GM12878 (cell line): ENCODE data around the gene AXIN1. TPM values are rescaled to one million over a fixed set of nuclear protein-coding genes. Genes with fewer than 3 reads are reported as not detected.

Experiments used
- BHLHE40 ChIP-seq, 2 experiments: fragments of 450-650 bp in 1 of 2; IDR thresholded peaks; 2 replicates each; pipeline ENCODE4 v1.6.1; 2011 to 2017; ENCODE audit warnings: low read depth in 2 of 2, borderline replicate concordance in 1 of 2, improper control_type of control experiment in 1 of 2, low read length in 1 of 2, mild to moderate bottlenecking in 1 of 2
- BRCA1 ChIP-seq: IDR thresholded peaks from 2 replicates; pipeline ENCODE4 v1.6.1; 2011; ENCODE audit warnings: low read depth, low read length, improper control_type of control experiment
- CHD4 ChIP-seq: fragments of 200-600 bp; sonication (generic); IDR thresholded peaks from 2 replicates; pipeline ENCODE4 v1.6.1; 2016; ENCODE audit warnings: mild to moderate bottlenecking
- CREB1 ChIP-seq: IDR thresholded peaks from 2 replicates; pipeline ENCODE4 v1.6.1; 2012; ENCODE audit warnings: low read depth, mild to moderate bottlenecking, inconsistent platforms
- IKZF2 ChIP-seq, 2 experiments: fragments of 450-650 bp; IDR thresholded peaks; 2 replicates each; pipeline ENCODE4 v1.6.1; 2017; ENCODE audit warnings: mild to moderate bottlenecking in 2 of 2, moderate library complexity in 2 of 2
- NBN ChIP-seq: fragments of 450-650 bp; IDR thresholded peaks from 2 replicates; pipeline ENCODE4 v1.6.1; 2016
- NFIC ChIP-seq: IDR thresholded peaks from 2 replicates; pipeline ENCODE4 v1.6.1; 2012; ENCODE audit warnings: low read depth, mild to moderate bottlenecking, inconsistent platforms, low read length, moderate library complexity
- NR2C2 ChIP-seq: IDR thresholded peaks from 2 replicates; pipeline ENCODE4 v1.6.1; 2011; ENCODE audit warnings: borderline replicate concordance, low read depth; ENCODE audit not compliant: control insufficient read depth, insufficient read length
- PAX5 ChIP-seq: IDR thresholded peaks from 2 replicates; pipeline ENCODE4 v1.6.1; 2011; ENCODE audit warnings: low read depth, low read length, borderline replicate concordance
- POLR2A ChIP-seq: IDR thresholded peaks from 2 replicates; pipeline ENCODE4 v1.6.1; 2011; ENCODE audit warnings: low read depth, mild to moderate bottlenecking, low read length
- POLR2AphosphoS2 ChIP-seq: IDR thresholded peaks from 2 replicates; pipeline ENCODE4 v1.6.1; 2011; ENCODE audit warnings: low read depth, mild to moderate bottlenecking, low read length, improper control_type of control experiment, moderate library complexity
- POLR2AphosphoS5 ChIP-seq: IDR thresholded peaks from 2 replicates; pipeline ENCODE4 v1.6.1; 2011; ENCODE audit warnings: mild to moderate bottlenecking, low read length, inconsistent platforms
- RBBP5 ChIP-seq: fragments of 200-600 bp; sonication (generic); conservative IDR thresholded peaks from 2 replicates; pipeline ENCODE4 v1.6.1; 2016
- SIN3A ChIP-seq: IDR thresholded peaks from 2 replicates; pipeline ENCODE4 v1.6.1; 2012; ENCODE audit warnings: low read depth, low read length, improper control_type of control experiment
- SIX5 ChIP-seq: IDR thresholded peaks from 2 replicates; pipeline ENCODE4 v1.6.1; 2011; ENCODE audit warnings: mild to moderate bottlenecking, low read depth, low read length, moderate library complexity; ENCODE audit not compliant: severe bottlenecking
- SRF ChIP-seq, 2 experiments: IDR thresholded peaks; 2 replicates each; pipeline ENCODE4 v1.6.1; 2011; ENCODE audit warnings: low read depth in 2 of 2, low read length in 2 of 2, mild to moderate bottlenecking in 1 of 2, moderate library complexity in 1 of 2
- TCF7 ChIP-seq: IDR thresholded peaks from 2 replicates; pipeline ENCODE4 v1.6.1; 2014; ENCODE audit warnings: antibody characterized with exemption, borderline replicate concordance
- YBX1 ChIP-seq: fragments of 450-650 bp; IDR thresholded peaks from 2 replicates; pipeline ENCODE4 v1.6.1; 2016; ENCODE audit warnings: antibody characterized with exemption
- ZNF217 ChIP-seq: fragments of 450-650 bp; IDR thresholded peaks from 2 replicates; pipeline ENCODE4 v1.6.1; 2017; ENCODE audit warnings: antibody characterized with exemption, mild to moderate bottlenecking
- ZNF384 ChIP-seq: IDR thresholded peaks from 2 replicates; pipeline ENCODE4 v1.6.1; 2012; ENCODE audit warnings: low read depth, mild to moderate bottlenecking, low read length, improper control_type of control experiment, borderline replicate concordance
- polyA plus RNA-seq, 11 experiments: library from polyadenylated mRNA; depleted of rRNA in 4 of 11; unstranded in 6 of 11; stranded (reverse) in 5 of 11; fragments of >200 nt; fragmentation: Nextera tagmentation in 4 of 11; fragmentation: Illumina TruSeq in 1 of 11; extraction: Ambion mirVana in 4 of 11; extraction: Trizol in 1 of 11; gene quantifications; 1 replicate in 1 of 11; 2 replicates in 10 of 11; pipeline versions ENCODE4 v1.2.1 to v1.2.3, GENCODE V29; 2011 to 2016; ENCODE audit warnings: inconsistent platforms in 2 of 11, missing spikeins in 2 of 11, low read depth in 1 of 11
- total RNA-seq, 4 experiments: library from RNA; depleted of rRNA in 3 of 4; stranded (reverse); fragments of >200 nt in 3 of 4; fragmentation: Illumina TruSeq in 1 of 4; extraction: Trizol in 1 of 4; gene quantifications; 2 replicates each; pipeline versions ENCODE4 v1.2.1 to v1.2.3, GENCODE V29; 2013 to 2021
- TF ChIP-seq, protein P1 (sequence below): fragments of 450-650 bp; IDR thresholded peaks from 2 replicates; pipeline ENCODE4 v1.6.1; 2017; ENCODE audit warnings: borderline replicate concordance
- TF ChIP-seq, protein P2 (sequence below): IDR thresholded peaks from 2 replicates; pipeline ENCODE4 v1.6.1; 2012; ENCODE audit warnings: low read length, inconsistent platforms
- TF ChIP-seq, protein P3 (sequence below): IDR thresholded peaks from 2 replicates; pipeline ENCODE4 v1.6.1; 2011; ENCODE audit warnings: mild to moderate bottlenecking, low read depth, low read length, moderate library complexity; ENCODE audit not compliant: insufficient replicate concordance
- TF ChIP-seq, protein P4 (sequence below): fragments of 450-650 bp; IDR thresholded peaks from 2 replicates; pipeline ENCODE4 v1.6.1; 2014; ENCODE audit warnings: mild to moderate bottlenecking
- TF ChIP-seq, protein P5 (sequence below): IDR thresholded peaks from 2 replicates; pipeline ENCODE4 v1.6.1; 2011; ENCODE audit warnings: borderline replicate concordance, low read depth, mild to moderate bottlenecking, moderate library complexity, low read length; ENCODE audit not compliant: insufficient read depth, poor library complexity, severe bottlenecking

Gene AXIN1
- total and polyA plus RNA-seq, 10 of the 15 experiments (the other 5 are each of a cell fraction or from before 2014, with no cell fraction given): 0.26 to 27.1 (median 7.7) TPM

DNA sequence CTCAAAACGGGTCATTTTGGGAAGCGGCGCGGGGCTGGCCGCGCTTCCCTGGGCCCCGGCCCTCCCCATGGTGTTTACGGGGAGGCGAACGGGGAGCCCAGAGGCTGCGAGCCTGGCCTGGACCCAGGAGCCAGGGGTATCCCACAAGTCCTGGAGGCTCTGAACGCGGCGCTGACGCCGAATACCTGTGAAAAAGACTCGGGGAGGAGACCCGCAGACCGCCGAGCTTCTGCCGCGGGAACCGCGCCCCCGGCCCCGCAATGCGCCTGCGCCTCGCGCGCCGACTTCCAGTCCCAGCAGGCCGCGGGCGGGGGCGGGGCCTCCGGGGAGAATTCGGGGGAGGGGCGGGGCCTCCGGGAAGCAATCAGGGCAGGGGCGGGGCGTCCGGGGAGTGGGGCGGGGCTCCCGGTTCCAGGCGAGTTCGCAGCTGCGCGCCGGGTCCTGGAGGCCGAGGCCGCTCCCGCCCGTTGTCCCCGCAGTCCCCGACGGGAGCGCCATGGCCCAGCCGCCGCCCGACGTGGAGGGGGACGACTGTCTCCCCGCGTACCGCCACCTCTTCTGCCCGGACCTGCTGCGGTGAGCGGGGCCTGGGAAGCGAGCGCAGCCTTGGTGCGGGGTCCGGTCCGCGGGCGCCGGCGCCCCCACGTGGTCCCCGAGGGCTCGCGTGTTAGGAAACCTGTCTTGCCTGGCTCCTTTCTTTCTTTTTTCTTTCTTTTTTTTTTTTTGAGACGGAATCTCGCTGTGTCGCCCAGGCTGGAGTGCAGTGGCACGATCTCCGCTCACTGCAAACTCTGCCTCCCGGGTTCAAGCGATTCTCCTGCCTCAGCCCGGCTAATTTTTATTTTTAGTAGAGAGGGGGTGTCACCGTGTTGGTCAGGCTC is 49.2 kb upstream of the AXIN1 start, which contains the start of gene DECR2 (continued):
- no peak for TF ChIP-seq SIN3A
- TF ChIP-seq SRF (IDR thresholded peaks at IDR 0.05; ENCODE audit: low read depth in 2 of 2, low read length in 2 of 2): no peak
- 0 out of 4 replicates have a peak, but pooled peaks of 1 of the 2 experiments have one; percentile 19 for TF ChIP-seq IKZF2 (IDR thresholded peaks at IDR 0.05)
- TF ChIP-seq, protein P1, sequence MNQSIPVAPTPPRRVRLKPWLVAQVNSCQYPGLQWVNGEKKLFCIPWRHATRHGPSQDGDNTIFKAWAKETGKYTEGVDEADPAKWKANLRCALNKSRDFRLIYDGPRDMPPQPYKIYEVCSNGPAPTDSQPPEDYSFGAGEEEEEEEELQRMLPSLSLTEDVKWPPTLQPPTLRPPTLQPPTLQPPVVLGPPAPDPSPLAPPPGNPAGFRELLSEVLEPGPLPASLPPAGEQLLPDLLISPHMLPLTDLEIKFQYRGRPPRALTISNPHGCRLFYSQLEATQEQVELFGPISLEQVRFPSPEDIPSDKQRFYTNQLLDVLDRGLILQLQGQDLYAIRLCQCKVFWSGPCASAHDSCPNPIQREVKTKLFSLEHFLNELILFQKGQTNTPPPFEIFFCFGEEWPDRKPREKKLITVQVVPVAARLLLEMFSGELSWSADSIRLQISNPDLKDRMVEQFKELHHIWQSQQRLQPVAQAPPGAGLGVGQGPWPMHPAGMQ: no peak
- no peak for TF ChIP-seq PAX5
- no peak; the same call in 1 of the 2 replicates for TF ChIP-seq ZNF217
- TF ChIP-seq TCF7: no peak
- TF ChIP-seq YBX1: no peak
- TF ChIP-seq POLR2AphosphoS2: peak; percentile 87
- TF ChIP-seq CHD4: no peak
- TF ChIP-seq NFIC: no peak
- TF ChIP-seq, protein P2, sequence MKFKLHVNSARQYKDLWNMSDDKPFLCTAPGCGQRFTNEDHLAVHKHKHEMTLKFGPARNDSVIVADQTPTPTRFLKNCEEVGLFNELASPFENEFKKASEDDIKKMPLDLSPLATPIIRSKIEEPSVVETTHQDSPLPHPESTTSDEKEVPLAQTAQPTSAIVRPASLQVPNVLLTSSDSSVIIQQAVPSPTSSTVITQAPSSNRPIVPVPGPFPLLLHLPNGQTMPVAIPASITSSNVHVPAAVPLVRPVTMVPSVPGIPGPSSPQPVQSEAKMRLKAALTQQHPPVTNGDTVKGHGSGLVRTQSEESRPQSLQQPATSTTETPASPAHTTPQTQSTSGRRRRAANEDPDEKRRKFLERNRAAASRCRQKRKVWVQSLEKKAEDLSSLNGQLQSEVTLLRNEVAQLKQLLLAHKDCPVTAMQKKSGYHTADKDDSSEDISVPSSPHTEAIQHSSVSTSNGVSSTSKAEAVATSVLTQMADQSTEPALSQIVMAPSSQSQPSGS: no peak
- TF ChIP-seq, protein P3, sequence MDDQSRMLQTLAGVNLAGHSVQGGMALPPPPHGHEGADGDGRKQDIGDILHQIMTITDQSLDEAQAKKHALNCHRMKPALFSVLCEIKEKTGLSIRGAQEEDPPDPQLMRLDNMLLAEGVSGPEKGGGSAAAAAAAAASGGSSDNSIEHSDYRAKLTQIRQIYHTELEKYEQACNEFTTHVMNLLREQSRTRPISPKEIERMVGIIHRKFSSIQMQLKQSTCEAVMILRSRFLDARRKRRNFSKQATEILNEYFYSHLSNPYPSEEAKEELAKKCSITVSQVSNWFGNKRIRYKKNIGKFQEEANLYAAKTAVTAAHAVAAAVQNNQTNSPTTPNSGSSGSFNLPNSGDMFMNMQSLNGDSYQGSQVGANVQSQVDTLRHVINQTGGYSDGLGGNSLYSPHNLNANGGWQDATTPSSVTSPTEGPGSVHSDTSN: no peak
- no peak for TF ChIP-seq SIX5
- TF ChIP-seq BRCA1: no peak
- TF ChIP-seq POLR2A: peak; percentile 94
- TF ChIP-seq BHLHE40 (IDR thresholded peaks at IDR 0.05; ENCODE audit: borderline replicate concordance in 1 of 2, low read depth in 2 of 2, low read length in 1 of 2): peak; percentile 19 to 60; a peak in 2 of 4 replicates
- TF ChIP-seq, protein P4, sequence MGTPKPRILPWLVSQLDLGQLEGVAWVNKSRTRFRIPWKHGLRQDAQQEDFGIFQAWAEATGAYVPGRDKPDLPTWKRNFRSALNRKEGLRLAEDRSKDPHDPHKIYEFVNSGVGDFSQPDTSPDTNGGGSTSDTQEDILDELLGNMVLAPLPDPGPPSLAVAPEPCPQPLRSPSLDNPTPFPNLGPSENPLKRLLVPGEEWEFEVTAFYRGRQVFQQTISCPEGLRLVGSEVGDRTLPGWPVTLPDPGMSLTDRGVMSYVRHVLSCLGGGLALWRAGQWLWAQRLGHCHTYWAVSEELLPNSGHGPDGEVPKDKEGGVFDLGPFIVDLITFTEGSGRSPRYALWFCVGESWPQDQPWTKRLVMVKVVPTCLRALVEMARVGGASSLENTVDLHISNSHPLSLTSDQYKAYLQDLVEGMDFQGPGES: no peak
- peak; percentile 64 for TF ChIP-seq NBN
- TF ChIP-seq, protein P5, sequence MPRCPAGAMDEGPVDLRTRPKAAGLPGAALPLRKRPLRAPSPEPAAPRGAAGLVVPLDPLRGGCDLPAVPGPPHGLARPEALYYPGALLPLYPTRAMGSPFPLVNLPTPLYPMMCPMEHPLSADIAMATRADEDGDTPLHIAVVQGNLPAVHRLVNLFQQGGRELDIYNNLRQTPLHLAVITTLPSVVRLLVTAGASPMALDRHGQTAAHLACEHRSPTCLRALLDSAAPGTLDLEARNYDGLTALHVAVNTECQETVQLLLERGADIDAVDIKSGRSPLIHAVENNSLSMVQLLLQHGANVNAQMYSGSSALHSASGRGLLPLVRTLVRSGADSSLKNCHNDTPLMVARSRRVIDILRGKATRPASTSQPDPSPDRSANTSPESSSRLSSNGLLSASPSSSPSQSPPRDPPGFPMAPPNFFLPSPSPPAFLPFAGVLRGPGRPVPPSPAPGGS: no peak
- peak; percentile 75; the same call in 1 of the 2 replicates for TF ChIP-seq POLR2AphosphoS5
- TF ChIP-seq CREB1: peak; percentile 41
- TF ChIP-seq NR2C2: no peak
- TF ChIP-seq RBBP5: no peak
- peak; percentile 35; the same call in 1 of the 2 replicates for TF ChIP-seq ZNF384
